Hepatocyte (in vitro differentiated cells): Measurements from ENCODE around the gene PHACTR1. TPM values are rescaled to one million over a fixed set of nuclear protein-coding genes. Genes with fewer than 3 reads are reported as not detected.

Source experiments
- DNase-seq: peaks from one replicate; pipeline ENCODE4 v3.0.0-alpha.2; 2016; ENCODE audit warnings: low spot score
- H2AFZ ChIP-seq: fragments of 200-600 bp; sonication (generic); 2 replicates; pipeline ENCODE4 v1.6.0; 2016; ENCODE audit warnings: antibody characterized with exemption, mild to moderate bottlenecking
- H3K27ac ChIP-seq: fragments of 200-600 bp; sonication (generic); 2 replicates; pipeline ENCODE4 v1.5.1; 2016; ENCODE audit warnings: mild to moderate bottlenecking
- H3K27me3 ChIP-seq: fragments of 200-600 bp; sonication (generic); 2 replicates; pipeline ENCODE4 v1.6.1; 2016
- H3K36me3 ChIP-seq: fragments of 200-600 bp; sonication (generic); replicated peaks from 2 replicates; pipeline ENCODE4 v1.5.1; 2016; ENCODE audit warnings: low read depth; ENCODE audit not compliant: insufficient read depth
- H3K4me1 ChIP-seq: fragments of 200-600 bp; sonication (generic); 2 replicates; pipeline ENCODE4 v1.5.1; 2016; ENCODE audit warnings: mild to moderate bottlenecking, moderate library complexity; ENCODE audit not compliant: insufficient read depth
- H3K4me2 ChIP-seq: fragments of 200-600 bp; sonication (generic); 2 replicates; pipeline ENCODE4 v1.6.0; 2016
- H3K4me3 ChIP-seq: fragments of 200-600 bp; sonication (generic); 2 replicates; pipeline ENCODE4 v1.5.1; 2016; ENCODE audit warnings: mild to moderate bottlenecking
- H3K79me2 ChIP-seq: fragments of 200-600 bp; sonication (generic); 2 replicates; pipeline ENCODE4 v1.6.0; 2017; ENCODE audit warnings: mild to moderate bottlenecking
- H3K9me2 ChIP-seq: fragments of 200-600 bp; sonication (generic); replicated peaks from 2 replicates; pipeline ENCODE4 v1.6.0; 2017; ENCODE audit warnings: mild to moderate bottlenecking; ENCODE audit not compliant: insufficient read depth
- H3K9me3 ChIP-seq: fragments of 200-600 bp; sonication (generic); 2 replicates; pipeline ENCODE4 v1.5.1; 2016; ENCODE audit warnings: low read depth, mild to moderate bottlenecking
- H4K20me1 ChIP-seq: fragments of 200-600 bp; sonication (generic); 2 replicates; pipeline ENCODE4 v1.6.0; 2016; ENCODE audit warnings: mild to moderate bottlenecking; ENCODE audit not compliant: insufficient read depth, poor library complexity, severe bottlenecking
- CTCF ChIP-seq: fragments of 200-600 bp; sonication (generic); IDR thresholded peaks from 2 replicates; pipeline ENCODE4 v1.5.1; 2016; ENCODE audit warnings: antibody characterized with exemption, mild to moderate bottlenecking; ENCODE audit not compliant: poor library complexity
- EZH2 ChIP-seq: fragments of 200-600 bp; sonication (generic); IDR thresholded peaks from 2 replicates; pipeline ENCODE4 v1.6.1; 2016; ENCODE audit warnings: antibody characterized with exemption, mild to moderate bottlenecking, borderline replicate concordance
- EZH2phosphoT487 ChIP-seq: fragments of 200-600 bp; sonication (generic); IDR thresholded peaks from one replicate; pipeline ENCODE4 v1.6.1; 2018; ENCODE audit warnings: antibody characterized with exemption, mild to moderate bottlenecking, low read depth, moderate library complexity; ENCODE audit not compliant: unreplicated experiment, severe bottlenecking
- WGBS: methylation state at CpG from one replicate; pipeline ENCODE4 v1.1.6; 2016; ENCODE audit warnings: low lambda C conversion rate; ENCODE audit errors: missing lambda C conversion rate; 5-methylcytosine and 5-hydroxymethylcytosine counted together
- polyA plus RNA-seq: library from polyadenylated mRNA; unstranded; fragments of >200 nt; fragmentation: Nextera tagmentation; extraction: Ambion mirVana; gene quantifications from 2 replicates; pipeline ENCODE4 v1.2.1, GENCODE V29; 2016
- total RNA-seq: library from RNA; depleted of rRNA; stranded (reverse); fragments of >200 nt; gene quantifications from 2 replicates; pipeline ENCODE4 v1.2.3, GENCODE V29; 2014

The PHACTR1 gene
- total and polyA plus RNA-seq, 2 experiments from 2014 or later, result 3.0 to 4.3 TPM

GRCh38 chr6:12921467-12921866 is 204.9 kb downstream of the PHACTR1 start:
- peaks cover 5% of the 10 kb centered on the region for H3K27me3 ChIP-seq
- H3K9me3 ChIP-seq, result no peaks in the 10 kb centered on the region
- no peak overlapping the region for H2AFZ ChIP-seq
- H3K4me3 ChIP-seq, result no peak overlapping the region
- no peaks in the 10 kb centered on the region for H3K79me2 ChIP-seq
- no peak for DNase-seq
- H4K20me1 ChIP-seq, result no peaks in the 10 kb centered on the region
- no peak overlapping the region for H3K4me2 ChIP-seq
- TF ChIP-seq CTCF (no peak), EZH2phosphoT487 (no peak), EZH2 (no peak)
- no peaks in the 10 kb centered on the region for H3K4me1 ChIP-seq
- H3K27ac ChIP-seq, result no peak overlapping the region
- no peaks in the 10 kb centered on the region for H3K9me2 ChIP-seq
- H3K36me3 ChIP-seq, result no peaks in the 10 kb centered on the region

- Histone ChIP-seq H3K9me3 (no peaks in the 10 kb centered on the region), H3K27ac (no peak overlapping the region), H3K79me2 (no peaks in the 10 kb centered on the region), H3K4me3 (no peak overlapping the region), H3K27me3 (peaks cover 5% of the 10 kb centered on the region), H3K9me2 (no peaks in the 10 kb centered on the region), H2AFZ (no peak overlapping the region), H3K4me1 (no peaks in the 10 kb centered on the region), H3K36me3 (no peaks in the 10 kb centered on the region), H3K4me2 (no peak overlapping the region), H4K20me1 (no peaks in the 10 kb centered on the region)
- TF ChIP-seq EZH2phosphoT487 (no peak), CTCF (no peak), EZH2 (no peak)
- 77% methylated on average over 3 of the region's 3 CpGs for WGBS
- DNase-seq, result no peak
These were observed 207.2 kb downstream of the PHACTR1 start for GRCh38 chr6:12923644-12924235.

GRCh38 chr6:12924911-12925310 is 208.3 kb downstream of the PHACTR1 start:
- H3K9me3 ChIP-seq, result no peaks in the 10 kb centered on the region
- no peak overlapping the region for H3K4me2 ChIP-seq
- DNase-seq, result no peak
- H2AFZ ChIP-seq, result no peak overlapping the region
- TF ChIP-seq EZH2, result no peak
- no peak for TF ChIP-seq EZH2phosphoT487
- H3K4me3 ChIP-seq, result no peak overlapping the region
- H3K36me3 ChIP-seq, result no peaks in the 10 kb centered on the region
- WGBS, result 82% methylated on average over 1 of the region's 1 CpG
- H3K27me3 ChIP-seq, result peaks cover 5% of the 10 kb centered on the region
- H3K27ac ChIP-seq, result no peak overlapping the region
- no peaks in the 10 kb centered on the region for H3K4me1 ChIP-seq
- no peaks in the 10 kb centered on the region for H3K79me2 ChIP-seq
- no peaks in the 10 kb centered on the region for H4K20me1 ChIP-seq
- no peaks in the 10 kb centered on the region for H3K9me2 ChIP-seq

GRCh38 chr6:12927746-12928145 is 211.2 kb downstream of the PHACTR1 start:
- 84% methylated on average over 5 of the region's 5 CpGs for WGBS
- DNase-seq, result no peak
- Histone ChIP-seq H4K20me1 (no peaks in the 10 kb centered on the region), H3K27ac (no peak overlapping the region), H3K36me3 (no peaks in the 10 kb centered on the region), H3K79me2 (no peaks in the 10 kb centered on the region), H3K9me3 (no peaks in the 10 kb centered on the region), H3K9me2 (no peaks in the 10 kb centered on the region), H3K4me2 (no peak overlapping the region), H3K27me3 (peaks cover under 1% of the 10 kb centered on the region), H3K4me3 (no peak overlapping the region), H3K4me1 (no peaks in the 10 kb centered on the region), H2AFZ (no peak overlapping the region)
- TF ChIP-seq EZH2phosphoT487, result no peak
- no peak for TF ChIP-seq EZH2
- no peak for TF ChIP-seq CTCF
